ENCODE measurements around the gene STOM.
"Not testable (repeated sequence)": the region's sequence is repeated elsewhere in the genome, so short reads cannot be mapped to it uniquely, and the experiment has no call there.

Gene STOM

DNA sequence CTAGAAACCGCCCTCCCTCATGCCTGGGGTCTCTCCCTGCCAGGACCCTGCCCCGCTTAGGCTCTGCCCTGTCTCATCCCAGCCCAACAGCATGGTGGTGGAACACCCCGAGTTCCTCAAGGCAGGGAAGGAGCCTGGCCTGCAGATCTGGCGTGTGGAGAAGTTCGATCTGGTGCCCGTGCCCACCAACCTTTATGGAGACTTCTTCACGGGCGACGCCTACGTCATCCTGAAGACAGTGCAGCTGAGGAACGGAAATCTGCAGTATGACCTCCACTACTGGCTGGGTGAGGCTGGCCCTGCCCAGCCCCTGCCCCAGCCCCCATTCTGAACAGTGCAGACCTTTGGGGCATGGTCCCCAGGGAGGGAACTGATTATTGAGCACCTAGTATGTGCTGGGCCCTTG lies 68.2 kb downstream of the STOM start:
- DNase-seq (ENCODE audit: low spot score), result no peak

DNA sequence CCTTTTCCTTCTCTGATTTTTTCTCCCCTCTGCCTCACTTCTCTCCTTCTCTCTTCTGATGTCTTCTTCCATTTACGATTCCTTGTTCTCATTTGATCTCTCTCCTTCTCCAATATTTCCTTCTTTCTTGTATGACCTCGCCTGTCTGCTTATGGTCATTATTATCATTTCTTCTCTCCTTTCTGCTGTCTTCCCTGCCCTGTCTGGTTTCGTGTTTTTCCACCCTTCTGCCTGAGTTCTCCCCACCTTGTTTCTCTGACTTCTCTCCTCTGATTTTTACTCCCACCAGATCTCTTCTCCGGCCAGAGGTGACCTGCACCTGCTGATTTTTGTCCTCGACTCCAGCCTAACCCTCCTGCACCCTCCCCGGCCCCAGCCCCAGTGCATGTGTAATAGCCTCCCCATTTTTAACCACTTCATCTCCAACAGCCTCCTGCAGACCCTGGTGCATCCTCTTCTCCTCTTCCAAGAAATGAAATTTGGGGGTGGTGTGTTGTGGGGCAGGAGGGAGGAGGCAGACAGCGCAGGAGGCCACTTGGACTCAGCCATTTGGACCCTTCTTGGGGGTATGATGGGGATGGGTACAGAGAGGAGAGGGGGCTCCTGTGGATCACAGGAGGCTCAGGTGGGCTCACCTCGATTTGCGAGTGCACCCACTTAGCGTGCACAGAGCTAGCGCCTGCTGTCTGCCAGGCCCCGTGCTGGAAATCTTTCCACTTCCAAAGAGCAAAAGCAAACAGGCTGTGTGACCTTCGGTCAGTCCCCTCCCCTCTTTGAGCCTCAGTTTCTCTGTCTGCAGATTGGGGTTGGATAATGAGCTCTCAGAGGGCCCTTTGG lies 69.5 kb downstream of the STOM start:
- DNase-seq (ENCODE audit: low spot score), result no peak

DNA sequence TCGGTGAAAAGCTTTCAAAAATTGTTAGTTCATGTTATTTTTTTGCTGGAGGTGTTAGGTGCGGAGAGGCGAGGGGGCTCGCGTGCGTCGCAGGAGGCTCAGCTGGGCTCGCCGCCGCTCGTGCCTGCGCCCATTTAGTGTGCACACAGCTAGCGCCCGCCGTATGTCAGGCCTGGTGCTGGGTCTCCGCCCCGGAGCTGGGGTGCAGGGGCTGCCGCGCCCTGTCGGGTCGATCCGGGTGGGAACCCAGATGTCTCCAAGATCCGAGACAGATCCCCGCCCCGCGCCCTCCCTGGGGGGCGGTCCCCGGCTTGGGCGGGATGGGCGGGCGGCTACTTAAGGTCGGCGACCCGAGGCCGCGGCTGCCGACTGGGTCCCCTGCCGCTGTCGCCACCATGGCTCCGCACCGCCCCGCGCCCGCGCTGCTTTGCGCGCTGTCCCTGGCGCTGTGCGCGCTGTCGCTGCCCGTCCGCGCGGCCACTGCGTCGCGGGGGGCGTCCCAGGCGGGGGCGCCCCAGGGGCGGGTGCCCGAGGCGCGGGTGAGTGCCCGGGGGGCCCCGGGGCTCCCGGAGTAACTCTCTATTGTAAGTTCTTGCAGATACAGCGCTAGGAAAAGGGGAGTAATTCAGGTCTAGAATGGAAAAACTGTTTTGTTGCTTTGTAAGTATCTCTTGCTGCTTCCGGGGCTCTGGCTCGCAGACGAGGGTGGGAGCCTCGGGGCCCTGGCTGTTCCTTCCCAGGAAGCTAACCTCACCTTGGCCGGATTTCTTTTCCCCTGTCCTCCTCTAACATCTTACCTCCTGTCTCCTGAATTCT lies 70.4 kb downstream of the STOM start:
- peak; percentile 77 for DNase-seq (ENCODE audit: low spot score)

DNA sequence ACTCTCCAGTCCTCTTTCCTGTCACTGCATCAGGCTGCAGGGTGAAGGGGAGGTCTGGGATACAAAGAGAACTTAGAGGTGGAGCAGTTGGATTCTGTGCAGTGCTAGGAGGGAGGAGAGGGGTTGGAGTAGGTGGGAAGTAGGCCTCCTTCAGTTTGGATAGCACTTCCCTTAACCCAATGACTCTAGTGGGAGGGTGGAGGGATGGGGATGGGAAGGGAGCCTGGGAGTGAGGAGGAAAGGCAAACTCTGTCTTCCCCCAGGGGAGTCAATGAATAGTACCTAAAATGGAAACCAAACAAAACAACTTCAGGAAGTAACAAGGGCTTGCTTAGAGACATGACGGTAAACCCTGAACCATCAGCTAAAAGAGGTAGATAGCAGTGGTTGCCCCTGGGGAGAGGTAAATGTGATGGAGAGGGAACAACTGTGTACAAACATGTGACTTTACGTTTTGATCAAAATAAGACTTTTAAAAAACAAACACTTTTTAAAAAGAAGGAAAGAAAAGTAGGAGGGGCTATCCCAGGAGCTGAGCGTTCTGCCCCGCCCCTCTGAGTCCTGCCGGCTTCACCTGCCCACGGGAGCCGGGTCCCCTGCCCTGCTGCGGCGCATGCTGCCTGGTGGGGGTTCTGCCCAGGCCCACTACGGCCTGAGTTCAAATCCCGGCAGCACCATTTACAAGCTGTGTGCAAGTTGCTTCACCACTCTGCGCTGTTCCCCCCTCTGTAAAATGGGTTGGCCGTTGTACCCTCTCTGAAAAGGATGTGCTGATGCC lies 71.2 kb downstream of the STOM start:
- peak; percentile 29 for DNase-seq (ENCODE audit: low spot score)

DNA sequence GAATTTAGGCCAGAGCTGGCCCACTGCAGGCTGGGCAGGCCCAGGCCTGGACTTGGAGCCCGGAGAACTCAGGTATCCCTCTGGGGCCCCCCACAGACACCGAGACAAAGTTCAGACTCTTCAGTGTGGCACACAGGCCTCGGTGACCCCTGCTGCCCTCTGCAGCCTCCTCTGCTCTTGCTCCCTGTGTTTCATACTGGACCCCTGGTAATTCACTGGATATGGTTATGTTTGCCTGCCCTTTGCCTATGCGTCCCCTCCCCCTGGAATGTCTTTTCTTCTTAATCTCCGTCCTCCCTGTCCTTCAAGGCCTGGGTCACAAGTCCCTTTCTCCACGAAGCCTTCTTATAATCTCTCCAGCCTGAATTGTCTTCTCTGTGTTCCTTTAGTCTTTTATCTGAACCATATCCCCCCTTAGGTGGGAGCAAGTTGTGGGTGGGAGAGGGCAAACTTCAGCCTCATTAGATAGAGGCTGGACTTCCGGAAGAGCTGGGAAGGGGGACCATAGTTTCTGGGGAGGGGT lies 72.0 kb downstream of the STOM start:
- no peak for DNase-seq (ENCODE audit: low spot score)

DNA sequence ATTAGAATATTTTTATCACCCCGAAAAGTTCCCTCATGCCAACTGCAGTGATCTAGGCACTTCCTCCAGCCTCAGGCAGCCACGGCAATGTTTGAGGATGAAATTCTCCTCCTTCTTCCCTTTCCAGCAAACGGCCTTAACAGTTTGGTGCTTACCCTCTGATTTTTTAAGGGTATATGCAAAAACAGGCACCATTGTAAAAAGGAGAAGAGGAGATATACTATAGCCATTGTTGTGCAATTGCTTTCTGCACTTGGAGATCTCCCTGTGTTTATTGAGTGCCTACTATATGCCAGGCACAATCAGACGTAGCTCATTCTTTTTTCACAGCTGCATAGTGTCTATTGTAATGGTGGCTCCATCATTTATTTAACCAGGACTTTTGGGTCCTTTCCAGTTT lies 72.7 kb downstream of the STOM start:
- DNase-seq (ENCODE audit: low spot score), result no peak

DNA sequence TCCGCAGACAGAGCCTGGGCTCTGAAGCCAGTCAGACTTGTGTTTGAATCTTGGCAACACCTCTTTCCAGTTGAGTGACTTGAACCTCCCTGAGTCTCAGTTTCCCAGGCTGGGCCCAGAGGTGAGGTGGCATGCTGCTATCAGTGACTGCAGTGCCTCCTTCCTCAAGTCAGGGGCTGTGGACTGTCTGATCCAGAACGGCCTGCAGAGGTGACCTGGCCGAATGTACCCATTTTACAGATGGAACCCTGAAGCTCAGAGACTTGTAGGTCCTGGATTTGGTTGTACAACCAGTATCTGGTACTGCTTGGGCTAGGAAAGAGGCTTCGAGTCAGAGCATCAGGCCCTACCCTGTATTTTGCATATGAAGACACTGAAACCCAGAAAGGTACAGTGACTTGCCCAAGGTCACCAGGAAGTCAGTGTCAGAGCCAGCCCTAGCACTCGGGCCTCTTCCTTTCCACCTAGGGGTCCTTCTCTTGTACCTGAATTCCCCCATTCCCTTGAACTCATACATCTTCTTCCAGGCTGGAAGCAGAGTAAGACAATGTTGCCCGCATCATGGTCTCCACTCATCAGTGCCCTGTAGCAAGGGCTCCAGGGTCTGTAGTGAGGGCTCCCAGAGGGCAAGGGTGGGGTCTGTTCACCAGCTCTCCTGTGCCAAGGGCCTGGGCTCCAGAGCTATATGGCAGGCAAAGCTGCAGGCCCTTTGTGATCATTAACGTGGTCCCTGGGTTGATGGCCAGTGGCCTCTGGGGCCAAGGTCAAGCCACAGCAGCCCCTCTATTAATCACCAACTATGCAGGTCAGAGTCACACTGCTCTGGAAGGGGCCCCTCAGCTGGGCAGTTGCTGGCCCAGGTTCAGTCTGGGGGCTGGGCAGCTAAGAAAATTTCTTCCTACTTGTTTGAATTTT lies 73.6 kb downstream of the STOM start:
- DNase-seq (ENCODE audit: low spot score), result no peak

DNA sequence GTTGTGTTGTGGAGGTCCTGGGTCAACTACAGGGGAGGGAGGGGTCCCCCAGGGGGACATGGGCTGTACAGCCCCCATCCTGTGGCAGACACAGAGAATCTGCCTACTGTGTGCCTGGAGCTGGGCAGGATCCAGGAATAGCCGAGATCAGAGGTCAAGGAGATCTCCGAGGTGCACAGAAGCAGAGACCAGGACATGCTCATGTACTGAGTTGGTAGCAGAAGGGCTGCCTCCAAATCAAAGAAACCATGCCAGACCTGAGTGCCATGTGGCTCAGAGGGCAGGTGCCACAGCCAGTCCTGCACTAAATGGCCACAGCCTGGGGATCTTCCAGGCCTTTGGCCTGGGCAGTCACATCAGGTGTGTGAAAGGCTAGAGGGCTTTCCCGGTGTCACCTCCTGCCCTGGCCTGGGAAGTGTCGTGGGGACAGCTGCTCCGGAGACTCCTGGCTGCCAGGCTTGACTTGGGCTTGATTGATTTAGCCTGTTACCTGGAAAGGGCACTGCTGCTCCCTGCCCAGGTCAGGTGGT lies 74.3 kb downstream of the STOM start:
- DNase-seq (ENCODE audit: low spot score), result no peak

DNA sequence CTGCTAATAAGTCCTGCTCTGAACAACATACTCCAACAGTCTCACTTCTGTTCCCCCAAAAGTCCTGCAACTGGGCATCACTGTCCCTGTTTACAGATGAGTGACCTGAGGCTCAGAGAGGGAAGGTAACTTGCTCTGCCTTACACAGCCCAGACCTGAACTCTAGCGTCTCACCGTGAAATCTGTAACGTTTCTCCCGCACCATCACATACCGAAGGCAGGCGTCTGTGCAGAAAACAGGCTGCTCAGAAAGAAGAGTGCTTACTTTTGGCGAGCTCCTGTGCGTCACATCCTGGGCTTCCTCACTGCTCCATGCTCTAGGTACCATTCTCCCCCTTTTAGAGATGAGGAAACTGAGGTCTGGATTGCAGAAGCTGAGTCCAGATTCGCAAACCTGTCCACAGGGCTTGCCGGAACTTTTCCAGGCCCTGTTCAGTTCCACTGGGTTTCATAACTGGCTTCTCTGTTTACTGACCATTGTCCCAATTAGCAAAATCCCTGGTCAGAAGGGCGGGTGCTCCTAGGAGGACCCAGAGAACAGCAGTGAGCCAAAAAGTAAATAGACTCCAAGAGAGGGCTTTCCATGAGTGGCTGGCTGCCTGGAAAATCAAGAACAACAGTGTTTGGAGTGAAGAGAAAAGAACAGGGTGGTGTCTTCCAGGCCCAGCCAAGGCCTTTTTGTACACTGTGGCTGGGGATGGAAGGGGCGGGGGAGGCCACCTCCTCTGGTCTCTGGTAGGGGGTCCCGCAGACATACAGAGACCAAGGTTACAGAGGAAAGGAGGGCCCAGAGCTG lies 75.0 kb downstream of the STOM start:
- DNase-seq (ENCODE audit: low spot score), result no peak

DNA sequence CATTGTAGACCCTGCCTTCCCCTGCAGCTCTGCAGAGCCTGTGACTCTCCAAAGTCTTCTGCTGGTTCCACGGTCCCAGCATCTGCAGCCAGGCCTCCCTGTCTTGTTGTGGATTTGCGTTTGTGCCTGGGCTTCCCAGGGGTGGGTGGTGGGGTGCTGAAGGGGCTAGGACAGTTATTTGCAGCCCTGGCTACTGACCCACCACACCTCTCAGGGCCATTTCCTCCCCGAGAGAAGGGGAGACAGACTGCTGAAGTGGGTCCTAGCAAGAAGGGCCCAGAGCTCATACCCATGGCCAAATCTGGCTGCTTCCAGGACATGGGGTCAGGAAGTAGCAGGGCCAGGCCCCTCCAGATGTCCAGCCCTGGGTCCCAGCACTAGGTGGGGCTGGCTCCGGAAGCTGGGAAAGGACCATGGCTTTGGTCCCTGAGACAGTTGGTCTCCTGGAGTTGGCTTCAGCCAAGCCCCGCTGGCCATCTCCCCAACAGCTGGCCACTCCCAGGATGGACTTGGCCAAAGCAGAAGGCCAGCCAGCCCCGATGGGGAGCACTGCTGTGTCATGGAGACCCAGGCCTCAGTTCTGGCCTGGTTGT lies 75.8 kb downstream of the STOM start:
- DNase-seq (ENCODE audit: low spot score), result no peak

DNA sequence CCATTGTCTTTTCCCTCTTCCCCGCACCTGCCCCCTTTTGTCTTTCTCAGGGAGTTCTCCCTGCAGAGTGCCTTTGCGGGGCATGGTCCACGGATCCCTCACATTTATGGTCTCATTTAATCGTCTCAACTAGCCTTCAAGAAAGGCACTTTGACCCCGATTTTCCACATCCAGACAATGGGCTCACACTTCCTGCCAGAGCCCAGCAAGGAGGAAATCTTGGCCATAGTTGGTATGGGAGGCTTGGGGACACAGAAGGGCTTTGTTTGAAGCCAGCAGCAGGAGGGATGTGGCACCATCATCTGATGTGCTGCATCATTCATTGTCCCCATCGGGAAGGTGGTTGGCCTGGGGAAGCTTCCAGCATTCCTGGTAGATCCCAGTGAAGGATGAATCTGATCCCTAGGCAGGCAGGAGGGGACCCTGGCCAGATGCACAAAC lies 77.2 kb downstream of the STOM start:
- DNase-seq (ENCODE audit: low spot score), result no peak

DNA sequence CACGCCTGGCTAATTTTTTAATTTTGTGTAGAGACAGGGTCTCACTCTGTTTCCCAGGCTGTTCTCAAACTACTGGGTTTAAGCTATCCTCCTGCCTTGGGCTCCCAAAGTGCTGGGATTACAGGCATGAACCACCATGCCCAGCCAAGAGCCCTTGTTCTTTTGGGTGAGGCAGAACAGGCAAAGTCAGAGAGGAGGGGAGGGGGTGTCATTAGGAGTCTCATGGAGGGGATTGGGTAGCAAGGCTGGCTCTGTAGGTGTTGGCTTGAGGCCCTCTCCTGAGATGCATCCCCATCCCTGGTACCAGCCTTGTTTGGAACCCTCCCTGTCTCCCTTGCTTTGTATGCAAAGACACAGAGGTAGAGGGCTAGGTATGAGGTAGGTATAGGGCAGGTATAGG lies 78.0 kb downstream of the STOM start:
- no peak for DNase-seq (ENCODE audit: low spot score)

DNA sequence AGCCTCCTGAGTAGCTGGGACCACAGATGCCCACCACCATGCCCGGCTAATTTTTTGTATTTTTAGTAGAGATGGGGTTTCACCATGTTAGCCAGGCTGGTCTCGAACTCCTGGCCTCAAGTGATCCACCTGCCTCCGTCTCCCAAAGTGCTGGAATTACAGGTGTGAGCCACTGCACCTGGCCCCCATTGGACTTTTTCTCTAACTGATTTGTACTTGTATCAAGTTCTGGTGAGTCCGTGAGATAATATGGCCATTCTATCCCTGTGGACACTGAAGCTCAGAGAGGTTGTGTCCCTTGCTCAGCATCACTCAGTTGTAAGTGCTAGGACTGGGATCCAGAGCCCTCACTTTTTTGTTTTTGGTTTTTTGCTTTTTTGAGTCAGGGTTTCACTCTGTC lies 78.5 kb downstream of the STOM start:
- DNase-seq (ENCODE audit: low spot score), result not testable (repeated sequence)

DNA sequence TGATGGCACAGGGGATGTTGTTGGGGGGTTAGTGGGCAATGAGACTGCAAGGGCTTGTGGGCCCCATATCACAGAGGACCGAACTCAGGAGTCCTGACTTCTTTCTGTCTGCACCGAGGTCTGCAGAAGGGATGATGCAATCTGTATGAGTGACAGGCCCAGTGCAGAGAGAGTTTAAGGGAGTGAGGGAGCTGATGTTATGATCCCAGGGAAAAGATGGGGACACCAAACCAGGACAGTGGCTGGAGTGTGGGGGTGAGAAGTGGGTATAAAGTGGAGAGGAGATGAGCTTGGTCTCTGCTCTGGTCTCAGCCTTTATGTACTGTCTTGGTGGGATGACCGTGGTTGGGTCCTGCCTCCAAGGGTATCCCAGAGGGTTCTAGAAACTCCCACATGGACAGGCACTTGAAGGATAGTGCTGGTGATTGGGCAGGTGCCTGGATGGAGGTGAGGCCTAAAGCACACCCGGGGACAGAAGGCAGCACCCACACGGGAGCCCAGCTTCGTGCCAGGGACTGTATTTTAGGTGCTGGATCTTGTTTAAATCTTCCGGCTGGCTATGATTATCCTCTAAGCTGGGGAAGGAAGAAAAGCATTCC lies 80.2 kb downstream of the STOM start:
- DNase-seq (ENCODE audit: low spot score), result peak; percentile 35

DNA sequence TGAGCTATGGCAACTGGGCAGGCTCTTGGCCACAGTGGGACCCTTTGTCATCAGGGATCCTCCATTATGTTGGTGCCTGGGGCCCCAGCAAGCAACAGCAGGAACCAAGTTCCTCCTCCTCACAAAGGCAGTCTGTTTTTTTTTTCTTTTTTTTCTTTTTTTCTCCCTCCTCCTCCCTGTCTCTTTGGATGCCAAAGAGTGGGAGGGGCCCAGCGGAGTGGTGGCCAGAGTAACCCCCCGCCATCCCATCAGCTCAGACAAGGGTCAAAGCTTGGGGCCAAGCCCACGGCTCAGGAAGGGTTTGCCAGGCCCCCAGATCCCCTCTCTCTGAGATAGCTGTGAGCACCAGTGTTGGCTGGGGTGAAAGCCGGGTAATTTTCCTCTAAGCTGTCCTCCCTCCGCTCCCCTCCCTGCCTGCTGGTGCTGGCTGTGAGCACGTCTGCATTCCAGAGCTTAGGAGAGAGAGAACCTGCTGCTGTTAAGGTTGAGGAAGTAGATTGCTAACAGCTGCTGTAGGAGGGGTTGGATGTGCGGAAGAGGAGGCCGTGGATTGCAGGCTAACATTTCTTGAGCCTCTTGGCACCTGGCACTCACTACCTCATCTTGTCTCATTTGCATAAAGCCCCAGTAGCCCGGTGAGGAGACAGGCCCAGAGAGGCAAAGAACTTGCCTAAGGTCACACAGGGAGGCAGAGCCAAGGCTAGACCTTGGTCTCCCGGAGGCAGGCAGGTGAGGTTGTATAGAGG lies 80.9 kb downstream of the STOM start:
- DNase-seq (ENCODE audit: low spot score), result peak; percentile 78
